Mesothelial cell of epicardium (in vitro differentiated cells): ENCODE data around the gene ABCA12. TPM values are rescaled to one million over a fixed set of nuclear protein-coding genes. Genes with fewer than 3 reads are reported as not detected.

Experiments used
- DNase-seq, 2 experiments: peaks; one replicate each; pipeline ENCODE4 v3.0.0; 2021; ENCODE audit warnings: low spot score in 2 of 2; ENCODE audit not compliant: unreplicated experiment in 2 of 2
- H3K27ac Mint-ChIP-seq: 2 replicates; pipeline ENCODE4 v1.8.0; 2021; ENCODE audit warnings: mixed read lengths
- H3K27me3 Mint-ChIP-seq: 2 replicates; pipeline ENCODE4 v1.8.0; 2021; ENCODE audit warnings: low read depth, mixed read lengths
- H3K36me3 Mint-ChIP-seq: 2 replicates; pipeline ENCODE4 v1.8.0; 2021; ENCODE audit warnings: mixed read lengths
- H3K4me1 Mint-ChIP-seq: 2 replicates; pipeline ENCODE4 v1.8.0; 2021; ENCODE audit warnings: mixed read lengths
- H3K4me3 Mint-ChIP-seq: 2 replicates; pipeline ENCODE4 v1.8.0; 2021; ENCODE audit warnings: mild to moderate bottlenecking, moderate library complexity, mixed read lengths
- H3K9me3 Mint-ChIP-seq: 2 replicates; pipeline ENCODE4 v1.8.0; 2021; ENCODE audit warnings: mixed read lengths
- total RNA-seq: library from RNA; stranded (reverse); gene quantifications from 3 replicates; pipeline ENCODE4 v1.2.1, GENCODE V29; 2021
- TF ChIP-seq, protein P1 (sequence below): fragments of 200-600 bp; sonication (generic); IDR thresholded peaks from one replicate; pipeline ENCODE4 v1.5.0; 2021; ENCODE audit warnings: antibody characterized with exemption; ENCODE audit not compliant: unreplicated experiment

Gene ABCA12
- total RNA-seq, 1 donor from 2014 or later: 0.89 TPM

DNA sequence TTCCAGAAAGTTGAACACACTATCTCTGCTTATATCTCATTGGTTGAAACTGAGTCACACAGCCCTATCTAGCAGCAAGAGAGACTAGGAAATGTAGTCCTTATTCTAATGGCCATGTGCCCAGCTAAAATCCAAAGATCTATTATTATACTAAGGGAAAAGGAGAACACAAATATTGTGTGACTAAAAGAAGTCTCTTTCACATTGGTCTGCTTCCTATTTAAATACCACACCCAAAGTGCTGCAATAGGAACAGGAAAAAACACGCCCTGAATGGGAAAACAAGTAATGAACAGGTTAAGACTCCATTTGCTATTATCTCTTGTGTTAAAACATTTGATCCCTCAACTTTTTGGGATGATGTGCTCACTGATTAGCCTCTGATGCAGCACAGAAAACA lies 242.2 kb downstream of the ABCA12 start:
- TF ChIP-seq, protein P1, sequence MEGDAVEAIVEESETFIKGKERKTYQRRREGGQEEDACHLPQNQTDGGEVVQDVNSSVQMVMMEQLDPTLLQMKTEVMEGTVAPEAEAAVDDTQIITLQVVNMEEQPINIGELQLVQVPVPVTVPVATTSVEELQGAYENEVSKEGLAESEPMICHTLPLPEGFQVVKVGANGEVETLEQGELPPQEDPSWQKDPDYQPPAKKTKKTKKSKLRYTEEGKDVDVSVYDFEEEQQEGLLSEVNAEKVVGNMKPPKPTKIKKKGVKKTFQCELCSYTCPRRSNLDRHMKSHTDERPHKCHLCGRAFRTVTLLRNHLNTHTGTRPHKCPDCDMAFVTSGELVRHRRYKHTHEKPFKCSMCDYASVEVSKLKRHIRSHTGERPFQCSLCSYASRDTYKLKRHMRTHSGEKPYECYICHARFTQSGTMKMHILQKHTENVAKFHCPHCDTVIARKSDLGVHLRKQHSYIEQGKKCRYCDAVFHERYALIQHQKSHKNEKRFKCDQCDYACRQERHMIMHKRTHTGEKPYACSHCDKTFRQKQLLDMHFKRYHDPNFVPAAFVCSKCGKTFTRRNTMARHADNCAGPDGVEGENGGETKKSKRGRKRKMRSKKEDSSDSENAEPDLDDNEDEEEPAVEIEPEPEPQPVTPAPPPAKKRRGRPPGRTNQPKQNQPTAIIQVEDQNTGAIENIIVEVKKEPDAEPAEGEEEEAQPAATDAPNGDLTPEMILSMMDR: no peak

DNA sequence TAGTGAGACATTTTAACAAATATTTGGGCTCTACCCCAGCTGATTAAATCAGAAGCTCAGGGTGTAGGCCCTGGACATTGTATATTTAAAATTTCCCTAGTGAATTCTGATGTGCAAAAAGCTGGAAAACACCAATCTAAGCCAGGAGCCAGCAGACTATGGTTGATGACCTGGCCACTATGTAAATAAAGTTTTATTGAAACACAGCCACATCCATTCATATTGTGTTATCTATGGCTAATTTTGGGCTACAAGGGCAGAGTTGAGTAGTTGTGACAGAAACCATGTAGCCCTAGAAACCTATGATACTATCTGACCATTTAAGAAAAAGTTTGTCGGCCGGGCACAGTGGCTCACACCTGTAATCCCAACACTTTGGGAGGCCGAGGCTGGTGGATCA lies 243.0 kb downstream of the ABCA12 start:
- TF ChIP-seq, protein P1: no peak
- no peaks in the 10 kb centered on the region for H3K27me3 Mint-ChIP-seq

More for the DNA sequence above, 242.2 kb downstream of the ABCA12 start:
- H3K27me3 Mint-ChIP-seq: no peaks in the 10 kb centered on the region
- H3K4me3 Mint-ChIP-seq: no peak overlapping the region
- peaks cover 5% of the 10 kb centered on the region for H3K9me3 Mint-ChIP-seq
- no peak for DNase-seq
- no peaks in the 10 kb centered on the region for H3K36me3 Mint-ChIP-seq
- no peak overlapping the region for H3K27ac Mint-ChIP-seq
- H3K4me1 Mint-ChIP-seq: peaks cover 16% of the 10 kb centered on the region

DNA sequence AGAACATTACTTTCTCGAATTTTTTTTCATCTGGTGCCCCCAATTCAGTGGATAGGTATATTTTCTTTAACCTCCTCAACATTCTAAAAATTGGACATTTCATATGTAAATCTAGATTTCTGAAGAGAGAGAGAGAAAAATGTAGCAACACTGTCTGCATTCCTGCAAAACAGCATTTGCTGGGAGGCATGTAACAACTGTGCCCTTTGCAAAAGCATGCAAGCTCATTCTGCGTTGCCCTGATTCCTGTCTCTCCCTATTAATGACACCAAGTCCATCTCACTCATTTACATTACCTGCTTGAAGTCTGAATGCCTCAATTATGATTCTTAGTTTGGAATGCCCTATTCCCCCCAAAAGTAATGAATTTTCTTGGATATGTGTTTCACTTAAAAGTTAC lies 249.1 kb downstream of the ABCA12 start:
- Mint-ChIP-seq H3K27me3 (no peaks in the 10 kb centered on the region), H3K36me3 (no peaks in the 10 kb centered on the region), H3K27ac (no peak overlapping the region), H3K4me1 (no peaks in the 10 kb centered on the region), H3K4me3 (no peak overlapping the region), H3K9me3 (peaks cover 5% of the 10 kb centered on the region)
- DNase-seq: no peak
- TF ChIP-seq, protein P1: no peak

More for the DNA sequence above, 243.0 kb downstream of the ABCA12 start:
- no peak for DNase-seq
- H3K9me3 Mint-ChIP-seq: peaks cover 5% of the 10 kb centered on the region
- H3K36me3 Mint-ChIP-seq: no peaks in the 10 kb centered on the region
- H3K4me1 Mint-ChIP-seq: peaks cover 16% of the 10 kb centered on the region
- H3K4me3 Mint-ChIP-seq: no peak overlapping the region
- no peak overlapping the region for H3K27ac Mint-ChIP-seq

DNA sequence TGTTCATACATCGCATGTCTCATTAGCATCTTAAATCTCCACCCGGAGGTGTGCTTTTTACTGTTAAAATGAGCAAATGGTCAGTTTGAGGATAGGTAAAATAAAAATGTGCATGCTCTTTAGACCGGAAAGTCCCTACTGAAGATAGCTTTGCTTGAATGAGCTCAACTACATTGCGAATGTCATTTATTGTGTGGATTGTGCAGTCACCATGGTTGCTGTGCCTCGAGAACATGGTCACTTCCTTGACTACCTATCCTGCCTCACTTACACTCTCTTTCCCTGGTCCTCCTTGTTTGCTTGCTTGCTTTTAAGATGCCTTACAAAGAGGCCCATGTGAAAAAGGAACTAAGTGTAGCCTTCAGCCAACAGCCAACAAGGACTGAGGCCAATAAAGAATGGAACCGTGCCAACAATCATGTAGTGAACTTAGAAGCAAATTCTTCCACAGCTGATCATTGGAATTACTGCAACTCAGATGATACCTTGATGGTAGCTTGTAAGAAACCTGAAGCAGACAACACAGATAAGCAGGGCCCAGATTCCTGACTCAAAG lies 256.7 kb downstream of the ABCA12 start:
- TF ChIP-seq, protein P1: no peak
- no peak overlapping the region for H3K4me3 Mint-ChIP-seq
- no peak for DNase-seq
- H3K4me1 Mint-ChIP-seq: peaks cover 10% of the 10 kb centered on the region
- no peak overlapping the region for H3K27ac Mint-ChIP-seq
- H3K9me3 Mint-ChIP-seq: peaks cover 26% of the 10 kb centered on the region
- no peaks in the 10 kb centered on the region for H3K36me3 Mint-ChIP-seq
- H3K27me3 Mint-ChIP-seq: no peaks in the 10 kb centered on the region

Other genes starting within 250 kb of the ABCA12 start
- 115 to 118 TPM (median 118 TPM) in 3 replicates for gene ATIC, start 173.4 kb upstream of the ABCA12 start, total RNA-seq